ENCODE data around the gene RPS6KL1.

Gene RPS6KL1

DNA sequence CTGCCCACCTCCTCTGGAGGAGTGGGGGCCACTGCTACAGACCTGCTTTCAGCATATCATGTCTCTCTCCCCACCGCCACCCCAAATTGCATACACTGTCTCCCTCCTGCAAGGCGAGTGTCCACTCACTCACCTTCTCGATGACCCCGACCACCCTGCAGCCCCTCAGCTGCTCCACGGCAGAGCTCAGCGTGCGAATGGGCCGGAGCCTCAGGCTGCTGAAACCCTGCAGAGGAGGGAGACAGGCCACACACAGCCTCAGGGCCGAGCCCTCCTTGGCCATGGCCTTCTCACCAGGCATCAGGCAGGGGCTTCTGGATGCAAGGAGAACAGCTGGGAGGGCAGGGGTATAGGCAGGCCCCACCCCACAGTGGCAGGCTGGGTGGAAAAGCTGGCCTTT lies 4.7 kb downstream of the RPS6KL1 start (continued):
- TF ChIP-seq ZNF830 (tag by site-specific recombination; IDR thresholded peaks at IDR 0.05; ENCODE audit: low read depth) (no peak), ZNF664 (tag by site-specific recombination; IDR thresholded peaks at IDR 0.05) (no peak), GLIS2 (tag by site-specific recombination; IDR thresholded peaks at IDR 0.05) (no peak), ZNF350 (tag by site-specific recombination; IDR thresholded peaks at IDR 0.05) (no peak)
- TF ChIP-seq, protein P1, sequence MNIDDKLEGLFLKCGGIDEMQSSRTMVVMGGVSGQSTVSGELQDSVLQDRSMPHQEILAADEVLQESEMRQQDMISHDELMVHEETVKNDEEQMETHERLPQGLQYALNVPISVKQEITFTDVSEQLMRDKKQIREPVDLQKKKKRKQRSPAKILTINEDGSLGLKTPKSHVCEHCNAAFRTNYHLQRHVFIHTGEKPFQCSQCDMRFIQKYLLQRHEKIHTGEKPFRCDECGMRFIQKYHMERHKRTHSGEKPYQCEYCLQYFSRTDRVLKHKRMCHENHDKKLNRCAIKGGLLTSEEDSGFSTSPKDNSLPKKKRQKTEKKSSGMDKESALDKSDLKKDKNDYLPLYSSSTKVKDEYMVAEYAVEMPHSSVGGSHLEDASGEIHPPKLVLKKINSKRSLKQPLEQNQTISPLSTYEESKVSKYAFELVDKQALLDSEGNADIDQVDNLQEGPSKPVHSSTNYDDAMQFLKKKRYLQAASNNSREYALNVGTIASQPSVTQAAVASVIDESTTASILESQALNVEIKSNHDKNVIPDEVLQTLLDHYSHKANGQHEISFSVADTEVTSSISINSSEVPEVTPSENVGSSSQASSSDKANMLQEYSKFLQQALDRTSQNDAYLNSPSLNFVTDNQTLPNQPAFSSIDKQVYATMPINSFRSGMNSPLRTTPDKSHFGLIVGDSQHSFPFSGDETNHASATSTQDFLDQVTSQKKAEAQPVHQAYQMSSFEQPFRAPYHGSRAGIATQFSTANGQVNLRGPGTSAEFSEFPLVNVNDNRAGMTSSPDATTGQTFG (tag by site-specific recombination; IDR thresholded peaks at IDR 0.05; ENCODE audit: borderline replicate concordance), result no peak

DNA sequence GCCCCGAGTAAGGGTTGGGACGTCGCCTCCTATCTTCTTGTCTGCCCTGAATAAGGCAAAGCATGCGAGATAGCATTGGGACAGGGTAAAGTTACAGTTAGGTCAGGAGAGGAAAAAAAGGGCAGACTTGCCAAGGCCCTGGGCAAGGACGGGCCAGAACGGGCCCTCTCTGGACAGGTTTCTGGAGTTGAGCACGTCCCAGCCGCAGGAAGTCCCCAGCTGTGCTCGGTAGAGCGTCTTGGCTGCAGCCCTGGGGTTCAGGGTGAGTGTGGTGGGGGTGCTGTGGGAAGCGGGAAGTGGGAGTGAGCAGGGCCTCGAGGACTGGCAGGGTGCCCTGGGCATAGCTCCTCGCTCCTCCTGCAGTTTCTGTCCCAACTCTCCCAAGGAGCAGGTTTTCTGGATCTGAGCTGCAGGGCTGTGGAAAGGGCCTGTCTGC lies 5.4 kb downstream of the RPS6KL1 start:
- ChIA-PET CTCF (interaction anchor here (0.6 to 2.7 kb wide), 4 partner anchors 12 to 171 kb away, joined by 4 to 14 read pairs (median 5); no protein-coding TSS in a partner anchor), POLR2A (no interaction called here)
- Histone ChIP-seq H3K27ac (ENCODE audit: extremely low read depth, low read depth, low read length) (no peak overlapping the region), H3K36me3 (ENCODE audit: control insufficient read depth in 2 of 2, insufficient read depth in 1 of 2, low read length in 2 of 2) (peaks cover 0 to 8% of the 10 kb centered on the region in 2 experiments; a peak in 1 of 3 replicates), H3K4me3 (ENCODE audit: low read depth, low read length) (no peak overlapping the region), H3K4me1 (ENCODE audit: control insufficient read depth, insufficient read depth, low read length) (no peaks in the 10 kb centered on the region), H3K9me3 (ENCODE audit: control insufficient read depth, insufficient read depth, low read depth, low read length) (no peaks in the 10 kb centered on the region)
- TF ChIP-seq ZNF423 (tag by site-specific recombination; IDR thresholded peaks at IDR 0.05) (no peak), MZF1 (tag by site-specific recombination; IDR thresholded peaks at IDR 0.05; ENCODE audit: borderline replicate concordance) (no peak), RBAK (tag by site-specific recombination; IDR thresholded peaks at IDR 0.05) (no peak), ZNF514 (tag by site-specific recombination; IDR thresholded peaks at IDR 0.05) (no peak), ZFP3 (tag by site-specific recombination; IDR thresholded peaks at IDR 0.05; ENCODE audit: low read depth) (no peak), HOXD13 (CRISPR knock-in tag; IDR thresholded peaks at IDR 0.05; ENCODE audit: borderline replicate concordance) (no peak), ZNF654 (tag by site-specific recombination; IDR thresholded peaks at IDR 0.05; ENCODE audit: low read depth) (no peak), ZNF664 (tag by site-specific recombination; IDR thresholded peaks at IDR 0.05) (no peak), WT1 (tag by site-specific recombination; IDR thresholded peaks at IDR 0.05) (no peak), ZNF157 (tag by site-specific recombination; IDR thresholded peaks at IDR 0.05) (no peak), MEIS1 (CRISPR knock-in tag; IDR thresholded peaks at IDR 0.05; ENCODE audit: borderline replicate concordance) (no peak), ZNF311 (tag by site-specific recombination; IDR thresholded peaks at IDR 0.05; ENCODE audit: borderline replicate concordance) (no peak), ZNF202 (tag by site-specific recombination; IDR thresholded peaks at IDR 0.05; ENCODE audit: borderline replicate concordance) (no peak), ZNF37A (tag by site-specific recombination; IDR thresholded peaks at IDR 0.05) (no peak), ZNF324 (tag by site-specific recombination; IDR thresholded peaks at IDR 0.05) (no peak), ZBTB48 (tag by site-specific recombination; IDR thresholded peaks at IDR 0.05) (no peak)
- TF ChIP-seq, protein P2, sequence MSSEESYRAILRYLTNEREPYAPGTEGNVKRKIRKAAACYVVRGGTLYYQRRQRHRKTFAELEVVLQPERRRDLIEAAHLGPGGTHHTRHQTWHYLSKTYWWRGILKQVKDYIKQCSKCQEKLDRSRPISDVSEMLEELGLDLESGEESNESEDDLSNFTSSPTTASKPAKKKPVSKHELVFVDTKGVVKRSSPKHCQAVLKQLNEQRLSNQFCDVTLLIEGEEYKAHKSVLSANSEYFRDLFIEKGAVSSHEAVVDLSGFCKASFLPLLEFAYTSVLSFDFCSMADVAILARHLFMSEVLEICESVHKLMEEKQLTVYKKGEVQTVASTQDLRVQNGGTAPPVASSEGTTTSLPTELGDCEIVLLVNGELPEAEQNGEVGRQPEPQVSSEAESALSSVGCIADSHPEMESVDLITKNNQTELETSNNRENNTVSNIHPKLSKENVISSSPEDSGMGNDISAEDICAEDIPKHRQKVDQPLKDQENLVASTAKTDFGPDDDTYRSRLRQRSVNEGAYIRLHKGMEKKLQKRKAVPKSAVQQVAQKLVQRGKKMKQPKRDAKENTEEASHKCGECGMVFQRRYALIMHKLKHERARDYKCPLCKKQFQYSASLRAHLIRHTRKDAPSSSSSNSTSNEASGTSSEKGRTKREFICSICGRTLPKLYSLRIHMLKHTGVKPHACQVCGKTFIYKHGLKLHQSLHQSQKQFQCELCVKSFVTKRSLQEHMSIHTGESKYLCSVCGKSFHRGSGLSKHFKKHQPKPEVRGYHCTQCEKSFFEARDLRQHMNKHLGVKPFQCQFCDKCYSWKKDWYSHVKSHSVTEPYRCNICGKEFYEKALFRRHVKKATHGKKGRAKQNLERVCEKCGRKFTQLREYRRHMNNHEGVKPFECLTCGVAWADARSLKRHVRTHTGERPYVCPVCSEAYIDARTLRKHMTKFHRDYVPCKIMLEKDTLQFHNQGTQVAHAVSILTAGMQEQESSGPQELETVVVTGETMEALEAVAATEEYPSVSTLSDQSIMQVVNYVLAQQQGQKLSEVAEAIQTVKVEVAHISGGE (tag by site-specific recombination; conservative IDR thresholded peaks at IDR 0.05; ENCODE audit: low read depth), result no peak
- TF ChIP-seq, protein P3, sequence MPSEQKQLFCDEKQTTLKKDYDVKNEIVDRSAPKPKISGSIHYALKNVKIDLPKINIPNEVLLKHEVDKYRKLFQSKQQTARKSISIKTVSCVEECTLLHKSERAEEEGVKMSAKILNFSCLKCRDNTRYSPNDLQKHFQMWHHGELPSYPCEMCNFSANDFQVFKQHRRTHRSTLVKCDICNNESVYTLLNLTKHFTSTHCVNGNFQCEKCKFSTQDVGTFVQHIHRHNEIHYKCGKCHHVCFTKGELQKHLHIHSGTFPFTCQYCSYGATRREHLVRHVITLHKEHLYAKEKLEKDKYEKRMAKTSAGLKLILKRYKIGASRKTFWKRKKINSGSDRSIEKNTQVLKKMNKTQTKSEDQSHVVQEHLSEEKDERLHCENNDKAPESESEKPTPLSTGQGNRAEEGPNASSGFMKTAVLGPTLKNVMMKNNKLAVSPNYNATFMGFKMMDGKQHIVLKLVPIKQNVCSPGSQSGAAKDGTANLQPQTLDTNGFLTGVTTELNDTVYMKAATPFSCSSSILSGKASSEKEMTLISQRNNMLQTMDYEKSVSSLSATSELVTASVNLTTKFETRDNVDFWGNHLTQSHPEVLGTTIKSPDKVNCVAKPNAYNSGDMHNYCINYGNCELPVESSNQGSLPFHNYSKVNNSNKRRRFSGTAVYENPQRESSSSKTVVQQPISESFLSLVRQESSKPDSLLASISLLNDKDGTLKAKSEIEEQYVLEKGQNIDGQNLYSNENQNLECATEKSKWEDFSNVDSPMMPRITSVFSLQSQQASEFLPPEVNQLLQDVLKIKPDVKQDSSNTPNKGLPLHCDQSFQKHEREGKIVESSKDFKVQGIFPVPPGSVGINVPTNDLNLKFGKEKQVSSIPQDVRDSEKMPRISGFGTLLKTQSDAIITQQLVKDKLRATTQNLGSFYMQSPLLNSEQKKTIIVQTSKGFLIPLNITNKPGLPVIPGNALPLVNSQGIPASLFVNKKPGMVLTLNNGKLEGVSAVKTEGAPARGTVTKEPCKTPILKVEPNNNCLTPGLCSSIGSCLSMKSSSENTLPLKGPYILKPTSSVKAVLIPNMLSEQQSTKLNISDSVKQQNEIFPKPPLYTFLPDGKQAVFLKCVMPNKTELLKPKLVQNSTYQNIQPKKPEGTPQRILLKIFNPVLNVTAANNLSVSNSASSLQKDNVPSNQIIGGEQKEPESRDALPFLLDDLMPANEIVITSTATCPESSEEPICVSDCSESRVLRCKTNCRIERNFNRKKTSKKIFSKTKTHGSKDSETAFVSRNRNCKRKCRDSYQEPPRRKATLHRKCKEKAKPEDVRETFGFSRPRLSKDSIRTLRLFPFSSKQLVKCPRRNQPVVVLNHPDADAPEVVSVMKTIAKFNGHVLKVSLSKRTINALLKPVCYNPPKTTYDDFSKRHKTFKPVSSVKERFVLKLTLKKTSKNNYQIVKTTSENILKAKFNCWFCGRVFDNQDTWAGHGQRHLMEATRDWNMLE (tag by site-specific recombination; conservative IDR thresholded peaks at IDR 0.05; ENCODE audit: low read depth), result no peak
- TF ChIP-seq, protein P4, sequence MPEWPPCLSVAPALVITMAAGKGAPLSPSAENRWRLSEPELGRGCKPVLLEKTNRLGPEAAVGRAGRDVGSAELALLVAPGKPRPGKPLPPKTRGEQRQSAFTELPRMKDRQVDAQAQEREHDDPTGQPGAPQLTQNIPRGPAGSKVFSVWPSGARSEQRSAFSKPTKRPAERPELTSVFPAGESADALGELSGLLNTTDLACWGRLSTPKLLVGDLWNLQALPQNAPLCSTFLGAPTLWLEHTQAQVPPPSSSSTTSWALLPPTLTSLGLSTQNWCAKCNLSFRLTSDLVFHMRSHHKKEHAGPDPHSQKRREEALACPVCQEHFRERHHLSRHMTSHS (tag by site-specific recombination; IDR thresholded peaks at IDR 0.05), result no peak
- TF ChIP-seq, protein P5, sequence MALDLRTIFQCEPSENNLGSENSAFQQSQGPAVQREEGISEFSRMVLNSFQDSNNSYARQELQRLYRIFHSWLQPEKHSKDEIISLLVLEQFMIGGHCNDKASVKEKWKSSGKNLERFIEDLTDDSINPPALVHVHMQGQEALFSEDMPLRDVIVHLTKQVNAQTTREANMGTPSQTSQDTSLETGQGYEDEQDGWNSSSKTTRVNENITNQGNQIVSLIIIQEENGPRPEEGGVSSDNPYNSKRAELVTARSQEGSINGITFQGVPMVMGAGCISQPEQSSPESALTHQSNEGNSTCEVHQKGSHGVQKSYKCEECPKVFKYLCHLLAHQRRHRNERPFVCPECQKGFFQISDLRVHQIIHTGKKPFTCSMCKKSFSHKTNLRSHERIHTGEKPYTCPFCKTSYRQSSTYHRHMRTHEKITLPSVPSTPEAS (tag by site-specific recombination; IDR thresholded peaks at IDR 0.05), result no peak
